Measurements from ENCODE around the gene DNAH8.

DNAH8 gene

DNA sequence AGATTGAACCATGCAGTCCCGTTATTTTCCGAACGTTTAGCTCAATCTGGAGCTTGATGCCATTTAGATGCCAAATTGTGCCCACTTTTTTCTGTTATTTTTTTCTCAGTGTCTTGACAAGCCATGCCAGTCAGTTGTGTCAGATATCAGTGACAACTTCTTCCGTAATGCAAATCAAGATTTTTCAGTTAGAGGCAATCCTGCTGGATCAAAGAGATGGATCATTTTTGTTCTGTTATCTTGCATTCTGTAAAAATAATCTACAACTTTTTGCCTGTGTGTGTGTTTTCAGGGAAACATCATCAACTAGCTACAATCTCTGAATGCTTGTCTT is 302.4 kb downstream of the DNAH8 start:
- H3K4me1 ChIP-seq (ENCODE audit: low read length): no peaks in the 10 kb centered on the region
- H4K20me1 ChIP-seq (ENCODE audit: insufficient read depth, low read length): no peaks in the 10 kb centered on the region
- no peaks in the 10 kb centered on the region for H3K36me3 ChIP-seq (replicated peaks; ENCODE audit: low read depth, low read length)
- H3K9ac ChIP-seq (ENCODE audit: low read length): no peak overlapping the region
- no peak overlapping the region for H3K27ac ChIP-seq (ENCODE audit: low read length)
- H3K4me3 ChIP-seq (ENCODE audit: low read length): no peak overlapping the region
- H3K4me2 ChIP-seq (ENCODE audit: low read length): no peak overlapping the region
- peaks cover 37% of the 10 kb centered on the region for H3K27me3 ChIP-seq (ENCODE audit: low read depth, low read length)
- TF ChIP-seq EZH2phosphoT487 (IDR thresholded peaks at IDR 0.05; ENCODE audit: low read depth): no peak
- TF ChIP-seq, protein P1, sequence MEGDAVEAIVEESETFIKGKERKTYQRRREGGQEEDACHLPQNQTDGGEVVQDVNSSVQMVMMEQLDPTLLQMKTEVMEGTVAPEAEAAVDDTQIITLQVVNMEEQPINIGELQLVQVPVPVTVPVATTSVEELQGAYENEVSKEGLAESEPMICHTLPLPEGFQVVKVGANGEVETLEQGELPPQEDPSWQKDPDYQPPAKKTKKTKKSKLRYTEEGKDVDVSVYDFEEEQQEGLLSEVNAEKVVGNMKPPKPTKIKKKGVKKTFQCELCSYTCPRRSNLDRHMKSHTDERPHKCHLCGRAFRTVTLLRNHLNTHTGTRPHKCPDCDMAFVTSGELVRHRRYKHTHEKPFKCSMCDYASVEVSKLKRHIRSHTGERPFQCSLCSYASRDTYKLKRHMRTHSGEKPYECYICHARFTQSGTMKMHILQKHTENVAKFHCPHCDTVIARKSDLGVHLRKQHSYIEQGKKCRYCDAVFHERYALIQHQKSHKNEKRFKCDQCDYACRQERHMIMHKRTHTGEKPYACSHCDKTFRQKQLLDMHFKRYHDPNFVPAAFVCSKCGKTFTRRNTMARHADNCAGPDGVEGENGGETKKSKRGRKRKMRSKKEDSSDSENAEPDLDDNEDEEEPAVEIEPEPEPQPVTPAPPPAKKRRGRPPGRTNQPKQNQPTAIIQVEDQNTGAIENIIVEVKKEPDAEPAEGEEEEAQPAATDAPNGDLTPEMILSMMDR (IDR thresholded peaks at IDR 0.05; ENCODE audit: low read depth, low read length): no peak
- H3K79me2 ChIP-seq (ENCODE audit: low read length): no peaks in the 10 kb centered on the region
- H2AFZ ChIP-seq (ENCODE audit: low read depth, low read length): no peak overlapping the region
- no peaks in the 10 kb centered on the region; the same call in 1 of the 2 replicates for H3K9me3 ChIP-seq (ENCODE audit: insufficient read depth, low read length)

DNA sequence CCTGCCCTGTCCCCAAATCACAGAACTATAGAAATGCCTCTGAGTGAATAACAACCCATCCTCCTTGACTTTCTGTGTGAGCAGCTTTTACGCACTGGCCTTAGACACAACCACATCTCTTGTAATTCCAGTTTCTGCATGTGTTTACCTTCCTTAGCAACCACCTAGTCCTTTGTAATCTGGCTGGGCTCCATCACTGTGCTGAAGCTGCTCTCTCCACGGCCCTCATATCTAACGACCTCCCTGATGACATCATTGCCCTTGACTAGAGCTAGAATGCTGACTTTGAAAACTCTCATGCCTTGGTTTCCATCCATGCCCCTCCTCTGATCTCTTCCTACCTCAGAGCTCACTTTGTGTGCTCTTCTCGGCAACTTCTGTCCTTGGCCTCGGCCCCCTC is 303.0 kb downstream of the DNAH8 start:
- H3K27me3 ChIP-seq (ENCODE audit: low read depth, low read length): peaks cover 31% of the 10 kb centered on the region
- H3K9me3 ChIP-seq (ENCODE audit: insufficient read depth, low read length): no peaks in the 10 kb centered on the region; the same call in 1 of the 2 replicates
- no peak overlapping the region for H3K27ac ChIP-seq (ENCODE audit: low read length)
- no peaks in the 10 kb centered on the region for H4K20me1 ChIP-seq (ENCODE audit: insufficient read depth, low read length)
- no peak overlapping the region for H2AFZ ChIP-seq (ENCODE audit: low read depth, low read length)
- no peak overlapping the region for H3K4me2 ChIP-seq (ENCODE audit: low read length)
- no peaks in the 10 kb centered on the region for H3K4me1 ChIP-seq (ENCODE audit: low read length)
- no peaks in the 10 kb centered on the region for H3K36me3 ChIP-seq (replicated peaks; ENCODE audit: low read depth, low read length)
- no peaks in the 10 kb centered on the region for H3K79me2 ChIP-seq (ENCODE audit: low read length)
- TF ChIP-seq EZH2phosphoT487 (IDR thresholded peaks at IDR 0.05; ENCODE audit: low read depth): no peak
- TF ChIP-seq, protein P1 (IDR thresholded peaks at IDR 0.05; ENCODE audit: low read depth, low read length): no peak
- H3K9ac ChIP-seq (ENCODE audit: low read length): no peak overlapping the region
- H3K4me3 ChIP-seq (ENCODE audit: low read length): no peak overlapping the region

DNA sequence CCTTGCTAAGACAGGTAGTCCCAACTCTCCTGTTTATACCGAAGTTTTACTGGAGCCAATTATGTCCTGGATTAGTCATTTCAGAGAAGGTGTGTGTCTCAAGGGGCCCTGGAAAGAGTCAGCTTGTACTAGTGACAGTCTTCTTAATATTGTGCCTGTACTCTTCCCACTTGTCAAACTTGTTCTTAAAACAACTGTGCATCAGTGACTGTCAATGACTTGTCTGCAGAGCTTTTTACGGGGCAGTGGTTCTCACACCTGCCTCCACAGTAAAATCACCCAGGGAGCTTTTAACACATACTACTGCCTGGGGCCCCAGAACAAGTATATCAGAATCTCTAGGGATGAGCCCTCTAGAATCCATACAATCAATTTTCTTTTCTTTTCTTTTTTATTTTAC is 305.0 kb downstream of the DNAH8 start:
- Histone ChIP-seq H2AFZ (ENCODE audit: low read depth, low read length) (no peak overlapping the region), H3K4me1 (ENCODE audit: low read length) (no peaks in the 10 kb centered on the region), H3K4me3 (ENCODE audit: low read length) (no peak overlapping the region), H3K27me3 (ENCODE audit: low read depth, low read length) (peaks cover 46% of the 10 kb centered on the region), H3K4me2 (ENCODE audit: low read length) (no peak overlapping the region), H4K20me1 (ENCODE audit: insufficient read depth, low read length) (no peaks in the 10 kb centered on the region), H3K36me3 (replicated peaks; ENCODE audit: low read depth, low read length) (no peaks in the 10 kb centered on the region), H3K9ac (ENCODE audit: low read length) (no peak overlapping the region), H3K27ac (ENCODE audit: low read length) (no peak overlapping the region), H3K79me2 (ENCODE audit: low read length) (no peaks in the 10 kb centered on the region), H3K9me3 (ENCODE audit: insufficient read depth, low read length) (no peaks in the 10 kb centered on the region; the same call in 1 of the 2 replicates)
- no peak for TF ChIP-seq EZH2phosphoT487 (IDR thresholded peaks at IDR 0.05; ENCODE audit: low read depth)
- TF ChIP-seq, protein P1 (IDR thresholded peaks at IDR 0.05; ENCODE audit: low read depth, low read length): no peak

DNA sequence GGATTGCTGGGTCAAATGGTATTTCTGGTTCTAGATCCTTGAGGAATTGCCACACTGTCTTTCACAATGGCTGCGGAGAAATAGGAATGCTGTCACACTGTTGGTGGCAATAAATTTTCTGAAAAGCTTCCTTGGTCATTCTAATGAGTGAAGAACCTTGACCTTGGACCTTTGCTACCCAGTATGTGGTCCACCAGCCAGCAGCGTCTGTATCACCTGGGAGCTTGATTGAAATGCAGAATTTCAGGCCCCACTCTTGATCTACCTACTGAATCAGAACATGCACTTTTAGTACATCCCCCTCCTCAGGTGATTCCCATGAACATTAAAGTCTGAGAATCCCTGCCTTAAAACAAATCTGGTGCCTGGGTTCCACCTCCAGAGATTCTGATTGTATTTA is 305.9 kb downstream of the DNAH8 start:
- Histone ChIP-seq H3K27me3 (ENCODE audit: low read depth, low read length) (peaks cover 50% of the 10 kb centered on the region), H3K4me3 (ENCODE audit: low read length) (no peak overlapping the region), H3K4me2 (ENCODE audit: low read length) (no peak overlapping the region), H2AFZ (ENCODE audit: low read depth, low read length) (no peak overlapping the region), H4K20me1 (ENCODE audit: insufficient read depth, low read length) (no peaks in the 10 kb centered on the region), H3K9me3 (ENCODE audit: insufficient read depth, low read length) (no peaks in the 10 kb centered on the region), H3K9ac (ENCODE audit: low read length) (no peak overlapping the region), H3K27ac (ENCODE audit: low read length) (no peak overlapping the region), H3K4me1 (ENCODE audit: low read length) (peaks cover 3% of the 10 kb centered on the region; the same call in 1 of the 2 replicates), H3K36me3 (replicated peaks; ENCODE audit: low read depth, low read length) (no peaks in the 10 kb centered on the region), H3K79me2 (ENCODE audit: low read length) (no peaks in the 10 kb centered on the region)
- no peak for TF ChIP-seq EZH2phosphoT487 (IDR thresholded peaks at IDR 0.05; ENCODE audit: low read depth)
- TF ChIP-seq, protein P1 (IDR thresholded peaks at IDR 0.05; ENCODE audit: low read depth, low read length): no peak

All from OCI-LY3 (cell line).